NCI-H2171 (cell line): ENCODE data around the gene SYT7.
"Not testable (repeated sequence)": the region's sequence is repeated elsewhere in the genome, so short reads cannot be mapped to it uniquely, and the experiment has no call there.

Experiments used
- DNase-seq: peaks from one replicate; lab custom pipeline; 2025; lab: John Stamatoyannopoulos, UW

SYT7 gene

GRCh38 chr11:61476371-61476770 is 104.5 kb downstream of the SYT7 start:
- DNase-seq: no peak

GRCh38 chr11:61475433-61475832 is 105.4 kb downstream of the SYT7 start:
- no peak for DNase-seq

GRCh38 chr11:61474013-61474643 is 106.7 kb downstream of the SYT7 start:
- DNase-seq: no peak

GRCh38 chr11:61473370-61474012 is 107.4 kb downstream of the SYT7 start:
- DNase-seq: no peak

GRCh38 chr11:61472868-61473267 is 108.0 kb downstream of the SYT7 start:
- no peak for DNase-seq

GRCh38 chr11:61472282-61472681 is 108.6 kb downstream of the SYT7 start:
- no peak for DNase-seq

- no peak for DNase-seq
Measured at GRCh38 chr11:61468002-61468401, 112.9 kb downstream of the SYT7 start.

GRCh38 chr11:61467602-61468001 is 113.3 kb downstream of the SYT7 start:
- not testable (repeated sequence) for DNase-seq
